ENCODE measurements around the gene CNGB1.

Gene CNGB1

DNA sequence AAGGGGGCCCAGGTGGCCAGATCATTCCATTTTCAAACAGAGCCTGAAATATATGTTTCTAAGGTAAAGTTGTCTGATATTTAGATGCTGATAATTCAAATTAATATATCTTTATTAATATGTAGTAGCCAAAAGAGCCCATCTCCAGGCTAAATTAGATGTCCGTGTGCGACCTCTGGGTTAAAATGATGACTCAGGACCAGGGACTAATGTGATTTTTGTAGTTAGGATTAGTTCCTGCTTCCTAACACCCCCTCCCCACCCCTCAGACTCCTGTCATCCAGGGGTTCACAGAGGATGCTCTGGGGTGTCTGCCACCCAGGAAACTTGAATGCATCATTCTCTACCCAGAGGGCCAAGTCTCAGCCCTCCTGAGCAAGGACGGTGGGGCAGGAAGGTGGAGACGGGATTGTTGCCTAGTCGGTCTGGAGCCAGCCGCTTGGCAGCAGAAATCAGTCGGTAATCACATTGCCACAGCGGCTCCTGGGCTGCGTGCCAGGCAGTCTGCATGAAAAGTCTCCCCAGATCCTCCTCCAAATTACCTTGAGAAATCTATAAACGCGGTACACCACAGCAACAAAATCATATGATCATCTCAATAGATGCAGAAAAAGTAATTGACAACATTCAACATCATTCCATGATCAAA, 29.8 kb downstream of the CNGB1 start:
- in situ Hi-C loops (cut with HindIII; ENCODE audit: low pct_ligation_motif_present, low sequenced_read_pairs): no loop called here
- H3K4me3 ChIP-seq (ENCODE audit: low read depth, low read length): no peak overlapping the region
- DNase-seq: no peak
- TF ChIP-seq, protein P1, sequence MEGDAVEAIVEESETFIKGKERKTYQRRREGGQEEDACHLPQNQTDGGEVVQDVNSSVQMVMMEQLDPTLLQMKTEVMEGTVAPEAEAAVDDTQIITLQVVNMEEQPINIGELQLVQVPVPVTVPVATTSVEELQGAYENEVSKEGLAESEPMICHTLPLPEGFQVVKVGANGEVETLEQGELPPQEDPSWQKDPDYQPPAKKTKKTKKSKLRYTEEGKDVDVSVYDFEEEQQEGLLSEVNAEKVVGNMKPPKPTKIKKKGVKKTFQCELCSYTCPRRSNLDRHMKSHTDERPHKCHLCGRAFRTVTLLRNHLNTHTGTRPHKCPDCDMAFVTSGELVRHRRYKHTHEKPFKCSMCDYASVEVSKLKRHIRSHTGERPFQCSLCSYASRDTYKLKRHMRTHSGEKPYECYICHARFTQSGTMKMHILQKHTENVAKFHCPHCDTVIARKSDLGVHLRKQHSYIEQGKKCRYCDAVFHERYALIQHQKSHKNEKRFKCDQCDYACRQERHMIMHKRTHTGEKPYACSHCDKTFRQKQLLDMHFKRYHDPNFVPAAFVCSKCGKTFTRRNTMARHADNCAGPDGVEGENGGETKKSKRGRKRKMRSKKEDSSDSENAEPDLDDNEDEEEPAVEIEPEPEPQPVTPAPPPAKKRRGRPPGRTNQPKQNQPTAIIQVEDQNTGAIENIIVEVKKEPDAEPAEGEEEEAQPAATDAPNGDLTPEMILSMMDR (IDR thresholded peaks at IDR 0.05; ENCODE audit: low read depth, low read length, missing control alignments): no peak
- no peaks in the 10 kb centered on the region for H3K27me3 ChIP-seq (replicated peaks)
- H3K27ac ChIP-seq: no peak overlapping the region
- H3K36me3 ChIP-seq (replicated peaks): no peaks in the 10 kb centered on the region

DNA sequence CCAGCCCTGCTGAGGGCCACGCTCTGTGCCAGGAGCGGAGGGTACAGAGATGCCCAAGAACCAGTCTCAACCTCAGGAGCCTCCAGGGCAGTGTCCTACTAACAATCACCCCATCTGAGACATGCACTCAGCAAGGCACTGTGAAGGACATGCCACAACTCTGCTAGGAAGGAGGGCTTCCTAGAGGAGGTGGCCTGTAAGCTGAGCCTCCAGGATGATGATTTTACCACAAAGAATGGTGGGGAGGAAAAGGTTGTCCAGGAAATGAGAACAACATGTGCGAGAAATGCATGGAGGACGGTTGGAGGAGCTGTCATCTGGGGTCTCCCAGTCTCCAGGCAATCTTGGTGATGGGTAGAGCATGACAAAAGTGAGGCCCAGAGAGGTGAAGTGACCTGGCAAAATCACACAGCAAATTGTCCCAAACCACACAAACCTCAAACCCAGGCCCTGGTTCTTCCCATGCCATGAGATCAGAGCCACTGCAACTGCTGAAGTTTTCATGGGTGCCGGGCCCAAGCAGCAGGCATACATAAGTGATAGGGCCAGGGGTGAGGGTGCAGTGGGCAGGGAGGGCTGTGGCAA, 30.5 kb downstream of the CNGB1 start:
- DNase-seq: no peak
- no peaks in the 10 kb centered on the region for H3K27me3 ChIP-seq (replicated peaks)
- H3K4me3 ChIP-seq (ENCODE audit: low read depth, low read length): no peak overlapping the region
- TF ChIP-seq, protein P1 (IDR thresholded peaks at IDR 0.05; ENCODE audit: low read depth, low read length, missing control alignments): no peak
- no peak overlapping the region for H3K27ac ChIP-seq
- in situ Hi-C loops (cut with HindIII; ENCODE audit: low pct_ligation_motif_present, low sequenced_read_pairs): no loop called here
- no peaks in the 10 kb centered on the region for H3K36me3 ChIP-seq (replicated peaks)

DNA sequence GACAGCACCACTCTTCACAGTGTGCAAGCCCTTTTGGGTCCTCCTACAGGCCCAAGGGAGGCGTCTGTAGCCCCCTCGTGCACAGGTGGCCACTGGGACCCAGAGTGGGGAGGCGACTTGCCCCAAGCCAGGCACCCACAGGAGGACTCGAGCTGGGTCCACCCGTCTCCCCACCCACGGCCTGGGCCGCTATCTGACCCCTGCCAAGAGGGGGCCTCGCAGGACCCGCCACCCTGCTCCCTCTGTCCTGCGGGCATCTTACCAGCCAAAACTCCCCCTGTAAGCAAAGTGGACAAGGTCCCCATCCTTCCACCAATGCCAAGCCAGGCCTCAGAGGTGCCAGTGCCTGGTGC, 31.1 kb downstream of the CNGB1 start:
- TF ChIP-seq, protein P1 (IDR thresholded peaks at IDR 0.05; ENCODE audit: low read depth, low read length, missing control alignments): no peak

DNA sequence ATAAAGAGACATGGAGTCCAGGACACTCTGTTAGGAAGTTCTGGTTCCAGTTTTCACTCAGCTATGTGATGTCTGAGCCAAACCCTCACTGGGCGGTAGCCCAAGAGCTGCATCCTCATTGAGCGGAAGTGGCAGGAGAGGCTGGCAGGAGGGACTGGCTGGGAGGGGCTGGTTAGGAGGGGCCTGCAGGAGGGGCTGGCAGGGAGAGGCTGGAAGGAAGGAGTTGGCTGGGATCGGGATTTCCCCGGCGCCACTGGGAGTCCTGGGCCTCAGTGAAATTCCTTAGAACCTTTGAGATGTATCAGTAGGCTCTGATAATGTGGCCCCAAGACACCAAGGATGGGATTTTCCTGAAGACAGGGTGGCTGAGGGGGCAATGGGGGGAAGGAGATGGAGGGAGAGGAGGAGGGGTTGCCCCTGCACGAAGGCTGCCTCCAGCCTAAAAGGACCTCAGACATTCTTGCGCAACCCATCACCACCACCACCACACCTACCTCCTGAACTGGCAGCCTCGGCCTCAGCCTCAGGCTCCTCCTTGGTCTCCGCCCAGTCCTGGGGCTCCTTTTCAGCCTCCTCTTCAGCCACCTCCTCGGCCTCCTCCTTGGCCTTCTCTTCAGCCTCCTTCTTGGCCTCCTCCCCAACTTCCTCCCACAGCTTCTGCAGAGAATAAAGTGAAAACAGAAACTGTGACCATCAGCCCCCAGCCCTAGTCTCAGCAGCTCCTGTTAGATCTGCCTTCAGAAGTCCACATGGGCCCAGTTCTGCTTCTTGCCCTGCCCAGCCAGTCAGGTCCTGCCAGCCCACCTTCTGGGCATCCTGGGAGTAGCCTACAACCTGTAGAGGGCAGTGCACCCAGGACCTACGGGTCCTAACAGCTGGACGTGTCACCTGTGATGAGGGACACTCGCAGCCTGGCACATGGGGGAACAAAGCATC, 31.7 kb downstream of the CNGB1 start:
- H3K27ac ChIP-seq: no peak overlapping the region
- in situ Hi-C loops (cut with HindIII; ENCODE audit: low pct_ligation_motif_present, low sequenced_read_pairs): no loop called here
- TF ChIP-seq, protein P1 (IDR thresholded peaks at IDR 0.05; ENCODE audit: low read depth, low read length, missing control alignments): peak; percentile 47
- H3K27me3 ChIP-seq (replicated peaks): no peaks in the 10 kb centered on the region
- no peaks in the 10 kb centered on the region for H3K36me3 ChIP-seq (replicated peaks)
- H3K4me3 ChIP-seq (ENCODE audit: low read depth, low read length): no peak overlapping the region
- peak; percentile 10 for DNase-seq

More for the DNA sequence above, 31.1 kb downstream of the CNGB1 start:
- H3K27me3 ChIP-seq (replicated peaks): no peaks in the 10 kb centered on the region
- H3K27ac ChIP-seq: no peak overlapping the region
- DNase-seq: no peak
- in situ Hi-C loops (cut with HindIII; ENCODE audit: low pct_ligation_motif_present, low sequenced_read_pairs): no loop called here
- H3K4me3 ChIP-seq (ENCODE audit: low read depth, low read length): no peak overlapping the region
- no peaks in the 10 kb centered on the region for H3K36me3 ChIP-seq (replicated peaks)

DNA sequence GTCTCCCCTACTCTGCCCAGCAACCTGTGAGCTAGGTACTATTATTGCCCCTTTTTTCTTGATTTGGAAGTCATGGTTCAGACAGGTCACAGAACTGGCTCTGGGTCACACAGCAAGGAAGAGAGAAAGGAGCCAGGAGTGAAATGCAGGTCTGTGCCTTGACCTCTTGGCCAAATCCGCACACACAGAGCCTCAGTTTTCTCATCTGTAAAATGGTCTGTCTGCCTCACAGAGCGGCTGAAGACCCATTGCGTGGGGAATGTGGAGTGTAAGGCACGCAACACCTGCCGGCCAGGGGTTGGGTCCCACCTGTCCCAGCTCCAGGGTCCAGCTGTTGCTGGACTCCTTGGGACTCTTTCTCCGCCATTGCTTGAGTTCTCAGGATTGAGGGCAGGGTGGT, 32.4 kb downstream of the CNGB1 start:
- Histone ChIP-seq H3K27ac (no peak overlapping the region), H3K27me3 (replicated peaks) (no peaks in the 10 kb centered on the region), H3K4me3 (ENCODE audit: low read depth, low read length) (no peak overlapping the region), H3K36me3 (replicated peaks) (no peaks in the 10 kb centered on the region)
- in situ Hi-C loops (cut with HindIII; ENCODE audit: low pct_ligation_motif_present, low sequenced_read_pairs): no loop called here
- no peak for DNase-seq
- TF ChIP-seq, protein P1 (IDR thresholded peaks at IDR 0.05; ENCODE audit: low read depth, low read length, missing control alignments): no peak

Data from brain microvascular endothelial cell (primary cell).